Stimulated activated CD8-positive, alpha-beta memory T cell treated with anti-CD3 and anti-CD28 coated beads, Interleukin-2, amount 100 ng/mL, for 48 hours (primary cell): ENCODE results near the gene C3.
"Not testable (repeated sequence)": the region's sequence is repeated elsewhere in the genome, so short reads cannot be mapped to it uniquely, and the experiment has no call there.

Experiments used
- DNase-seq, 2 donors: peaks; one replicate each; pipeline ENCODE4 v3.0.0-alpha.2; 2020; ENCODE audit warnings: low read depth in 2 of 2

Gene C3

GRCh38 chr19:6664916-6665315 lies 55.5 kb downstream of the C3 start:
- DNase-seq: no peak

DNA sequence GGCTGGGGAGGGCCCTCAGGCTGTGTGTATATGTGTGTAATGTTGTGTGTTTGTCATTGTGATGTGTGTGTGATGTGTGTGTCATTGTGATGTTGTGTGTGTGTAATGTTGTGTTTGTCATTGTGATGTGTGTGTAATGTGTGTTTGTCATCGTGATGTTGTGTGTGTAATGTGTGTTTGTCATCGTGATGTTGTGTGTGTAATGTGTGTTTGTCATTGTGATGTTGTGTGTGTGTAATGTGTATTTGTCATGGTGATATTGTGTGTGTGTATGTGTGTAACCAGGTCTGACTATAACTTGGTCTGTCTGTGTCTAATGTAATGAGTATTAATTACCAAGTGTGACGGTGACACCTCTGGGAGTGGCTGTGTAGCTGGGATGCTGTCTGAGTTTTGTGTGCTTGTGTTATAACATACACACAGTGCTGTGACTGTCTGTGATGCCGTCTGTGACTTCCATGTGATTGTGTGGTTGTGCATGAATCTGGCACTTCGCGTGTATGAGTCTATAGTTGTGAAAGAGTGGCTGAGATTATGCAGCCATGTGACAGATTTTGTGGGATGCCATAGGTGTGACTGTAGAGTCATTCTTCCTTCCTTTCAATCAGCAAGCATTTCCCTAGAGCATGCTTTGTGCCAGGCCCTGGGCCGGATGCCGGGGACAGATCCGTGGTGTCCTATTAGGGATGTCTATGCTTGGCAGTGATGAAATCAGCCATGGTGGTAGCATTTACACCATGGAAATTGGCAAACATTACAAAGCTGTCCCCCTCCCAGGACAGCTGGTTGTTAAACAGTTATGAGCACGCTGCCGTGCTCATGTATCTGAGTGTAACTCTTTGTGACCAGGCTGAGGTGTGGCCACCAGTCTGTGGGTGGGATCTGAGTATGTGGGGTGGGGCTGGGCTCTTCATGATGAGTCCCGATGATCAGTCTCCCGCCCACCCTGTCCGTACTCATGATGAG lies 56.9 kb downstream of the C3 start:
- no peak for DNase-seq

GRCh38 chr19:6662702-6663101 lies 57.7 kb downstream of the C3 start:
- no peak for DNase-seq

DNA sequence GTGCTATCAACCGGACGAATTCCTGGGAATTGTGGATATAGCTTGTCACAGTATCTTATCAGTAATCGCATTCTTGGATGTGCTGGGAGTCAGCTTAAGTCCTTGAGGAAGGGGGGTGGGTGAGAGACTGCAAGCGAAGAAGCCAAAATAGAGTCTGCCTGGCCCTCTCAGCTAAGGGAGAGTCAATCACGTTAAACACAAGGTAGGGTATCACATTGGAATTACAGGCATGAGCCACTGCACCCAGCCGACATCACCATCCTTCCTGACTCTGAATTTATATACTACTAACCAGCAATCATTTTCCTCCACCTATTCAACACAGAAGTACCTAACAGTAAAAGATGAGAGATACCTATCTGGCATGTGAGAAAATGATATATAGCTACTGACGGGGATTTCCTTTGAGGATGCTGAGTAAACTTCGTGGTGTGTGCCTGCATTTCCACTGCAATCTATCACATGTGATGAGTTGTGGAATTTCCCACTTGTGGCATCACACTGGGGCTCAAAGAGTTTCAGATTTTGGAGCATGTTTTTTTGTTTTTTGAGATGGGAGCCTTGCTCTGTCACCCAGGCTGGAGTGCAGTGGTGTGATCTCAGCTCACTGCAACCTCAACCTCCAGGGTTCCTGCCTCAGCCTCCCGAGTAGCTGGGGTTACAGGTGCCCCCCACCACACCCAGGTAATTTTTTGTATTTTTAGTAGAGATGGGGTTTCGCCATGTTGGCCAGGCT lies 58.8 kb downstream of the C3 start:
- peak in 1 of 2 donors; percentile 42 for DNase-seq

GRCh38 chr19:6660930-6661329 lies 59.5 kb downstream of the C3 start:
- DNase-seq: no peak

DNA sequence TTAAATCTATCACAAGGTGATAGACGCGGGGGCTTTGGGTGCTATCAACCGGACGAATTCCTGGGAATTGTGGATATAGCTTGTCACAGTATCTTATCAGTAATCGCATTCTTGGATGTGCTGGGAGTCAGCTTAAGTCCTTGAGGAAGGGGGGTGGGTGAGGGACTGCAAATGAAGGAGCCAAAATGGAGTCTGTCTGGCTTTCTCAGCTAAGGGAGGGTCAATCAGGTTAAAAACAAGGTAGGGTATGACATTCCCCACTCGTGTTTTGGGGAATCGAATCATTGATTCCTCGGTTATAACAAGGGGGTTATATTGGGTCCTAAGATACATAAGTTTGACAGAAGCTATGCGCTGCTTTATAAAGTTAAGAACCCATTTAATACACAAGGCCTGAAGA lies 64.1 kb downstream of the C3 start:
- not testable (repeated sequence) for DNase-seq

- DNase-seq: peak; percentile 57 to 70
Observed at GRCh38 chr19:6654347-6655310, 65.8 kb downstream of the C3 start.

DNA sequence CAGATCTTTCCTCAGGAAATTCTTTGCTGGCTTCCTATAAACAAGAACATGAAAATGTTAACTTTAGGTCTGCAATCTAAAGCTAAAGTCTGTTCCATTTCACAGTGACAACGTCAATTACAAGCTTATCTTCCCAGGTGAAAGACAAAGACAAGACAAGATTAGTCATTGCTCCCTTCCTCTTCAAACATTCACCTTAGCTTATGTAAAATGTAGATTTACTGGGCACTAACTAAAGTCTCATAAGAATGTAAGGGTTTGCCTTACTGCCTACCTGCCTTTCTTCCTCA lies 67.7 kb downstream of the C3 start:
- DNase-seq: no peak

- DNase-seq: no peak
Observed at GRCh38 chr19:6651965-6652804, 68.3 kb downstream of the C3 start.

GRCh38 chr19:6649185-6649584 lies 71.3 kb downstream of the C3 start:
- DNase-seq: no peak

- DNase-seq: no peak
Observed at GRCh38 chr19:6648141-6648715, 72.2 kb downstream of the C3 start.

- no peak for DNase-seq
Observed at GRCh38 chr19:6644796-6645195, 75.7 kb downstream of the C3 start.

- DNase-seq: not testable (repeated sequence)
Observed at GRCh38 chr19:6640333-6640732, 80.1 kb downstream of the C3 start.

DNA sequence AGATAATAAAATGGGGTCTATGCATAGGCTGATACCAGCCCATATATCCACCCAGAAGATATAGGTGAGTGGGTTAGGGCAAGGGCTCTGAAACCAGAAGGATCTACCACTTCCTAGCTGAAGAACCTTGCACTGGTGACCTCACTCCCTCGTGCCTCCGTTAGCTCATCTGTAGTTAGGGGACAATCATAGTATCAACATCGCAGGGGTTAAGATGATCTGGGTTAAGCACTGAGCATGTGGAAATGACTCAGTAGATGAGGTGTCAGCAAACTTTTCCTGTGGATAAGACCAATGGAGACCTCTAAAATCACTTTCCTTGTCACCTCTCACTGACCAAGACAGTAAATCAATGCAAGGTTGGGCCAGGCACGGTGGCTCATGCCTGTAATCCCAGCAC lies 81.0 kb downstream of the C3 start:
- DNase-seq: no peak

- DNase-seq: not testable (repeated sequence)
Observed at GRCh38 chr19:6633456-6633813, 87.0 kb downstream of the C3 start.

- peak; percentile 43 to 44 for DNase-seq
Observed at GRCh38 chr19:6632747-6633455, 87.5 kb downstream of the C3 start.

DNA sequence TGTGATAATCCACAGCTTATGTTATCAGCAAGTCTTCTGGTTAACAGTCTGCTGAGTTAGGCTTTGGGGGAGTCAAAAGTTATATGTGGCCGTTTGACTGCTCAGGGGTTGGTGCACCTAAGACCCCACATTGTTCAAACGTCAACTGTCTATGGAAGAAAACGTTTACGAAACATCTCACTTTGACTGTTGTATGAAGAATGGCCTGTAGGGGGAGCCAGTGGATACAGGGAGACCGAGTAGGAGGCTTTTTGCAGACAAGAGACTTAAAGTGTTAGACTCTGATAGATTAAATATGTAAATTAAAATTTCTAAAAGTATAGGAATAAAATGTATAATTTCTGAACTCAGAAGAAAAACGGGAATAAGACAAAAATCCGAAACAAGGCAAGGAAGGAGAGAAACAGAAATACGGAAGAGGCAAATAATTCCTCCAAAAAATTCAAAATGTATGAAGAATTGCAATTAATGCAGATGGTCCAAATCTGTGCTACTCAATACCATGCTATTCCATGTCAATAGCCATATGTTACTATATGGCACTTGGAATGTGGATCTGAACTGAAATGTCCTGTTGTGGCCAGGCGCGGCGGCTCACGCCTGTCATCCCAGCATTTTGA lies 88.3 kb downstream of the C3 start:
- peak; percentile 51 to 52 for DNase-seq
